Keratinocyte (primary cell): Measurements from ENCODE around the gene PPP4R4.

Experiments used
- CTCF ChIP-seq, 3 experiments: IDR thresholded peaks in 1 of 3; conservative IDR thresholded peaks in 1 of 3; optimal IDR thresholded peaks in 1 of 3; 2 replicates in 2 of 3; 3 replicates in 1 of 3; pipeline versions ENCODE3 to v1.5.1; 2011; ENCODE audit warnings: low read length in 3 of 3, mild to moderate bottlenecking in 3 of 3, moderate library complexity in 2 of 3, control low read depth in 1 of 3, inconsistent platforms in 1 of 3; ENCODE audit not compliant: insufficient read depth in 2 of 3; ENCODE audit errors: extremely low read depth in 1 of 3
- EZH2 ChIP-seq: IDR thresholded peaks from one replicate; pipeline ENCODE4 v1.6.1; 2012; ENCODE audit warnings: inconsistent platforms, mild to moderate bottlenecking, low read length, moderate library complexity

- TF ChIP-seq CTCF (optimal IDR thresholded peaks at IDR 0.05 in 1 of 3, IDR thresholded peaks at IDR 0.05 in 1 of 3, conservative IDR thresholded peaks at IDR 0.05 in 1 of 3; ENCODE audit: extremely low read depth in 1 of 3, insufficient read depth in 2 of 3, low read length in 3 of 3) (no peak), EZH2 (no peak)
Measured at GRCh38 chr14:94179244-94179643, 5.1 kb downstream of the PPP4R4 start.
